NCI-H187 treated with DMSO at 0.1 percent for 48 hours (cell line): ENCODE measurements around the gene RAPH1.
"Not testable (repeated sequence)": the region's sequence is repeated elsewhere in the genome, so short reads cannot be mapped to it uniquely, and the experiment has no call there.

ENCODE experiments used
- DNase-seq: peaks from one replicate; lab custom pipeline; 2025; lab: John Stamatoyannopoulos, UW

RAPH1 gene

DNA sequence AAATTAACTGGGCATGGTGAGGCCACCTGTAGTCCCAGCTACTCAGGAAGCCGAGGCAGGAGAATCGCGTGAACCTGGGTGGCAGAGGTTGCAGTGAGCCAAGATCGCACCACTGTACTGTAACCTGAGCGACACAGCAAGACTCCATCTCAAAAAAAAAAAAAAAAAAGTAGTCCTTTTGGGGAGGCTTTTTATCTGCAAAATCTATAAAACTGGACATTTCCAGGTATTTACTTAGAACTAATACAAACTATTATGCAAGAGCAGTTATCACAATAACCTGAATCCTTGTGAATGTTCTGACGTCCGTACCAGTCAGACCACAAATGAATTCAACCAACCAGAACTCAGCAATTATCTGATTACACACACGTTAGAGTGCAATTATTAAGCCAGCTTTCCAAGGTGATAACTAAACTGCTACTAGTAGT is 8.8 kb upstream of the RAPH1 start:
- DNase-seq: no peak

DNA sequence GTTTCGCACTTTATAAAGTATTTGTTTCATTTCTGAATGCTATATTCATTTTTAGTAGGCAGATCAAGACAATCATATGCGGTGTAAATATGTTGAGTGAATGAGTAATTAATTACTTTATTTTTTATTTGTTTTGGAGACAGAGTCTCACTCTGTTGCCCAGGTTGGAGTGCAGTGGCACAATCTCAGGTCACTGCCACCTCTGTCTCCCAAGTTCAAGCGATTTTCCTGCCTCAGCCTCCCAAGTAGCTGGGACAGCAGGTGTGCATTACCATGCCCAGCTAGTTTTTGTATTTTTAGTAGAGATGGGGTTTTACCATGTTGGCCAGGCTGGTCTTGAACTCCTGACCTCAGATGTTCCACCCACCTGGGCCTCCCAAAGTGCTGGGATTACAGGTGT is 5.5 kb upstream of the RAPH1 start:
- not testable (repeated sequence) for DNase-seq

DNA sequence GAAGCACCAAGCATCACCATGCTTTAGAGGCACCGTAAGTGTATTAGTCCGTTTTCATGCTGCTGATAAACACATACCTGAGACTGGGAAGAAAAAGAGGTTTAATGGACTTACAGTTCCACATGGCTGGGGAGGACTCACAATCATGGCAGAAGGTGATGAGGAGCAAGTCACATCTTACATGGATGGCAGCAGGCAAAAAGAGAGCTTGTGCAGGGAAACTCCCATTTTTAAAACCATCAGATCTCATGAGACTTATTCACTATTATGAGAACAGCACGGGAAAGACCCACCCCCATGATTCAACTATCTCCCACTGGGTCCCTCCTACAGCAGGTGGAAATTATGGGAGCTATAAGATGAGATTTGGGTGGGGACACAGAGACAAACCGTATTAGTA is 3.1 kb upstream of the RAPH1 start:
- DNase-seq: not testable (repeated sequence)

DNA sequence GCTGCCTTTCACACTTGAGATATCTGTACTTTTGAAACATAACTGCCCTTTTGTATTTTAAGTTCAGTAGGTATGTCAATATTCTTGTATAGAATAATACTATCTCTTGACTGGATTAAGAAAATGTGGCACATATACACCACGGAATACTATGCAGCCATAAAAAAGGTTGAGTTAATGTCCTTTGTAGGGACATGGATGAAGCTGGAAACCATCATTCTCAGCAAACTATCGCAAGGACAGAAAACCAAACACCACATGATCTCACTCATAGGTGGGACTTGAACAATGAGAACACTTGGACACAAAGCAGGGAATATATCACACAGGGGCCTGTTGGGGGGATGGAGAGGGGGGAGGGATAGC is 1.5 kb upstream of the RAPH1 start:
- not testable (repeated sequence) for DNase-seq

DNA sequence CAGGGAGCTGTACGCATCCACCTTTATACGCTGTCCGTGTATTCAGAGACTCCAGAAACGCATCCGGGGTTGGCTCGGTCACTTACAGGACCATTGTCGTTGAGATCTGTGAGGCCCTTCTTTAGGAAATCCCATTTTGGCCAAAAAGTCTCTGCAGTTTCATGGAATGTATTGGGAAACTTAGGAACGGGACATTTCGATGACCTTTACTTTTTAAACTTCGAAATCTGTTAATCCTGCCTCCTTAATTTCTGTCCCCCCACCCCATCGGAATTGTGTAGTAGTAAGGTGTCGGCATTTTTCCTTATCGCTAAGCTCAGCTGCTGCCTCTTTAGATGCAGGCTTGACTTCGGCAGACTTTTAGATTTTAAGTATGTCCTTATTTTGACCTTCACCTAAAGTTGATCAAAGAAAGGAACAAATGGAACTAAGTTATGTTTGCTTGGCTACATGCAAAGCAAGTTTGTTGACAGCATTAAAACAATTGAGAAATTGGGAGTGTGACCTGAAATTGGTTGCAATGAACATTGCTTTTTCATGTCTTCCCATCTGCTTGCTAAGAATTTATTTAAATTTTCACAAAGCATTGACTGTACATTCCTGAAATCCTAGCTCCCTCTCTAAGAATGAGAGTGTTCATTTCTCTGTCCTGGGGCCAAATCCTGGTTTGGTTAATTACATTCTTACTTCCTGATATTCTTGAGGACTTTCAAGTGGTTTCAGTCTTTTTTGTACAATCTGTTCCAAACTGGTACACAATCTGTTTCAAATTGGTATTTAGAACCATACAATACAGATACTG is 884 bp upstream of the RAPH1 start:
- DNase-seq: no peak

DNA sequence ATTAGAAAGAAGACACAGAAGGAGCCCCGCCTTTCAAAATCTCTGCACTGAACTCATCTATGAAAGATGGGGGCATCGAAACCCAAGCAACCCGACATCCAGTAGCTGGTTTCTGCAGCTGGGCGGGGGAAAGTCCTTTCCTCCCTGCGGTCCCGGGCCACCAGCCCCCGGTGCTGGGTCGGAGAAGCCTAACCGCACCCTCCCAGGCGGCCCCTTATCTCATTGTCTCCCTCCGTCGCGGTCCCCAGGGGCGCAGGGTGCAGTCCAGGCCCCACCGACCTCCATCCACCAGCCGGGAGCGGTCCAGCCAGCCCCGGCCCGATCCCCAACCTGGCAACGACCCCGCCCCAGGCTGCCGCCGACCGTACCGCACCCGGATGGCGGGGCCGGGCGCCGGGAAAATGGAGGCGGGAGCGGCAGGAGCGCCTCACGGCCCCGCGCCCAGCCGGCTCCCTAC is 452 bp downstream of the RAPH1 start:
- DNase-seq: no peak

DNA sequence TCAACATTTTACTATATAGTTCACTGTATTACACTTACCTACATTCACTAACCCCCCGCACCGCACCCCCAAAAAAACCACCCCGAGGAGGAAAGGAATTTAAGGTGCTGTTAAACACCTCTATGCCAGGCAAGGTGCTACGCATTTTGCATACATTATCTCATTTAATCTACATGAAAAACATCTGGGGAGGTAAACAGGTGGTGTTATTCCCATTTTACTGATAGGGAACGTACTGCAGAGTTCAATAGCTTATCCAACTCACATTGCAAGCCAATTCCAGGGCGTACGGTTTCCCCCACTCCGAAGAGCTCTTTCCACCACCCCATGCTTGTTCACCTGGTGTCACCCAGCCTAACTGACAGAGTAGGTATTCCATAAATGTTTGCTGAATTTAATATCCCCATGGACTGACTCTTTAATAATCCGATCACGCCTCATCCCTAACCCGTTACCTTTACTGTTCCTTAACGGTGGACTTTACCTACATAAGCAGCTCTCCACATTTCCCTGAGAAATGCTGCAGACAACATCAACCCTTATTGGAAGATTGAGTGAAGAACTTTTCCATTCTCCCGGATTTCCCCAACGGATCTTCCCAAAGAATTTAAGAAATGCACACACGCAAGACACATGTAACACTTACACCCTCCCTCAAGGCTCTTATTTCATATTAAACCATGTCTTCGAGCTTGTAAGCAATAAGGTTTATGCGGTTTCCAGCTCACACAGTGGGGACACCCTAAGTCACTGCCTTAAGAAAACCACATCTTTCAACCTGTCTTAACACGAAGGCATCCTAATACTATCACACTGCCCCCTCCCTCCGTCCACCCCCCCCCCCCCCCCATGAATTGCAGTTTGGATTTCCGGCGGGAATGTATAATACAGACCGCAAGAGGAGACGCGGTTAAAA is 1.2 kb downstream of the RAPH1 start:
- no peak for DNase-seq

DNA sequence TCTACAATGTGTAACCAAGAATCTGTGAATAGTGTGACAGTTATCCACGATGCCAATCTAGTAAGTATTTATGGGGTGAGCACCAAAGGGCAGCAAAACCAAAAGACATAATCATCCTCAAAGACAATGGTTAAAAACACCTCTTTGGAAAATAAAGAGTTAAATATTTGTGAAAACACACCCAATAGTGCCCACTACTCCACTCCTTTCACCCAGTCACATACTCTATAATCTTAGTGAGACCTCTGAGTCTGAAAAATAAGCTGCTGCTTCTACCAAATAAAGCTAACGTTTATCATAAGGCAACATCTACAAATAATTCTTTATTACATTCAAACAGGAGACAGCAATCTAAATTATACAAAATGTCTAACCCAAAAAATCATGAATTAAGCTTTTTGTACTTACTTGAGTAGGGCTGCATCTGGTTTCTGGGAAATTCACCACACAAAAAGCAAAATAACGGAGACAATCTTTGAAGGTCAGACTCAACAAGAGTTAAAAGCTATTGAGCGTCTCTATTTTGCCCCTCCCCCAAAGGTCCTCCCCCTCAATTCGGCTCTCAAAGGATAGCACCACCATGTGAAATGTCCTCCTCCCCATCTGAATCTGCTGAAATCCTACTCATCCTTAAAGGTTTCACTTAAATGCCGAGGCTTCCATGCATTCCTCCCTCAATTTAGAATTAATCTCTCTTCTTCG is 2.0 kb downstream of the RAPH1 start:
- no peak for DNase-seq

DNA sequence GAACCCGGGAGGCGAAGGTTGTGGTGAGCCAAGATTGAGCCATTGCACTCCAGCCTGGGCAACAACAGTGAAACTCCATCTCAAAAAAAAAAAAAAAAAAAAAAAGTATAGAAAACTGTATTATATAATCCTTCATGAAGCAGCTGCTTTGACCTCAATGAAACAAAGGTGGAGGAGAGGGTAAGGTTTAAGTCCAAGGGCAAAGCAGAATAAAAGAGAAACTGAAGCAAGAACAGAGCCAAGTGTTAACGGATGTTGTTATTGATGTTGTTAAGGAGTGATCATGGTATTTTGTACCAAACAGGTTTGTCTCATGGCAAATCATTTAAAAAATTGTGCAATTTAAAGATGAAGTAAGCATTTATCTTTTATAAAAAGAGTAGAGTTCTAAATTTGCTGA is 7.4 kb downstream of the RAPH1 start:
- DNase-seq: no peak

DNA sequence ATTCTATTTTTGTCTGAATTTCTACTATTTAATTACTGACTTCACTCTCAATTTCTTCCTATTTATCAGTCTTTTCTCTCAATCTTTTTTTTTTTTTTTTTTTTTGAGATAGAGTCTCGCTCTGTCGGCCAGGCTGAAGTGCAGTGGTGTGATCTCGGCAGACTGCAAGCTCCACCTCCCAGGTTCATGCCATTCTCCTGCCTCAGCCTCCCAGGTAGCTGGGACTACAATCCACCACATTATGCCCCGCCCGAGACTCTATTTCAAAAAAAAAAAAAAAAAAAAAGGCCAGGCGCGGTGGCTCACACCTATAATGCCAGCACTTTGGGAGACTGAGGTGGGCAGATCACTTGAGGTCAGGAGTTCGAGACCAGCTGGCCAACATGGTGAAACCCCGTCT is 21.8 kb downstream of the RAPH1 start:
- DNase-seq: not testable (repeated sequence)

DNA sequence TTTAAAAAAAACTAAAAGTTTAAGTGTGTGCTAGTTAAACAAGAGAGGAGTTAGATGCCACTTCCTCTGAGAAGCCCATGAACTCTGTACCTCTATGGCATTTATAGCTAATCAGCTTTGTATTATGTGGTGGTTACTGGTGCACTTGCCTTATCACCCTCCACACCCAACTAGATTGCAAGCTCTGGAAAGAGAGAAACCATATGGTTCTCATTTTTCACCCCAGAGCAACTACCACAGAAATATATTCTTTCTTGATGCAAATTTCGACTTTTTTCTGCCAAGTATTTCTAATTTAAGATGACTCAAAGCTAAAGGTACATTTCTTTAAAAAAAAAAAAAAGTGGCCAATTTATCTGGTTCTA is 24.2 kb downstream of the RAPH1 start:
- DNase-seq: no peak

DNA sequence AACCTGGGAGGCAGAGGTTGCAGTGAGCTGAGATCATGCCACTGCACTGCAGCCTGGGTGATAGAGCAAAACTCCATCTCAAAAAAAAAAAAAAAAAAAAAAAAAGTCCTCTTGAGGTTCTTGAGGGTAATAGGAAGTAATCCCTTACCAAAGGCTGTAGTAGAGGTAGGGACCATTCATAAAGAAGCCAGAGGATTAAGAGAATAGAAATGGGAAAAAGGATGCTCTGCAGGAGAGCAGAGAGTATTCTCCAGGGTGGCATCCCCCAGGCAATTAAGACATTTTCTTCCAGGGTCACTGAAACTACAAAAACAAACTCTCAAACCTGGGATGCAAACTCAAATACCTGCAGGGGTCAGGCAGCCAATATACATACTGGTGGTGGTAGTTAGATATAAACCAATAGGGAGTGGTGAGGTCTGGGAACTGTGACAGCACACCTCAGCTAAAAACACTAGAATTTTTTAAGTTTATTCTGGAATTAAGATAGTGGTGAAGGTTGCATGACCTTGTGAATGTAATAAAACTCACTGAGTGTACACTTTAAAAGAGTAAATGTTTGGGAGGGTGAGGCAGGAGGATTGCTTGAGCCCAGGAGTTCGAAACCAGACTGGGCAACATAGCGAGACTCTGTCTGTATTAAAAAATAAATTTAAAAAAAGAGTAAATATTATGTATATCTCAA is 24.7 kb downstream of the RAPH1 start:
- no peak for DNase-seq

DNA sequence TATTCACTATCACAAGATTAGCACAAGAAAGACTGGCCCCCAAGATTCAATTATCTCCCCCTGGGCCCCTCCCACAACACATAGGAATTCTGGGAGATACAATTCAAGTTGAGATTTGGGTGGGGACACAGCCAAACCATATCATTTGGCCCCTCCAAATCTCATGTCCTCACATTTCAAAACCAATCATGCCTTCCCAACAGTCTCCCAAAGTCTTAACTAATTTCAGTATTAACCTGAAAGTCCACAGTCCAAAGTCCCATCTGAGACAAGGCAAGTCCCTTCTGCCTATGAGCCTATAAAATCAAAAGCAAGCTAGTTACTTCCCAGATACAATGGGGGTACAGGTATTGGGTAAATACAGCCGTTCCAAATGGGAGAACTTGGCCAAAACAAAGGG is 31.6 kb downstream of the RAPH1 start:
- not testable (repeated sequence) for DNase-seq

DNA sequence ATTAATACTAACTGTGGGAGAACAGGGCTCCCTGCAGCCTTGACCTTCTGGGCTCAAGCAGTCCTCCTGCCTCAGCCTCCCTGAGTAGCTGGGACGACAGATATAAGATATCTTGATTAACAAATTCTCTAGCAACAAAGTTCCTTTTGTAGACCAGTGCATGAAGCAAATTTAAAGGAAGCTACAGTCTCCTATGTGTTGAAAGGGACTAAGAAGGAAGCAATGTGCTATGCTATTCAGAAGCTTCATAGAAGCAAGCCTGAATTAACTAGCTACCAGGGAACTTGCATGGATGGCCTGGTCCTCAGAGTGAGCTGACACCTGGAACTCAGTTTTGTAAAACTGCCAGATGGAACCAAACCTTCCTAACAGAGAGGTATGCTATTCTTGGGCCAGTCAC is 33.2 kb downstream of the RAPH1 start:
- DNase-seq: no peak

DNA sequence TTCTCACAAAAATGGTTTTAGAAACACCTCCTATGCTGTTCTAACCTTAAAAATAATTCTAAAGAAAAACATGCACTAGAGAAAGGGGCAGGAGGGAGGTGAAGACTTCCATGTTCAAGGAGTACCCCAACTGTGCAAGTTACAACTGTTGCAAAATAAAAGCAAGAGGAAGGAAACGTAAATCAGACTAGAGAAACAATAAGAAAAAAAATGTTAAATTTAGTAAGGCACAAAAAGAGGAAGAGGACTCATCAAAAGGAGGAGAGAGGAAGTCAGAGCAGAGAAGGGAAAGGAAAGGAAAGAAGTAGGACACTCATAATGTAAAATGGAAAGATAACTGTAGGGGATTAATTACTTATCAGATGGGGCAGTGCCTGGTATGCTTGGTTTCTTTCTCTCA is 34.1 kb downstream of the RAPH1 start:
- DNase-seq: no peak

DNA sequence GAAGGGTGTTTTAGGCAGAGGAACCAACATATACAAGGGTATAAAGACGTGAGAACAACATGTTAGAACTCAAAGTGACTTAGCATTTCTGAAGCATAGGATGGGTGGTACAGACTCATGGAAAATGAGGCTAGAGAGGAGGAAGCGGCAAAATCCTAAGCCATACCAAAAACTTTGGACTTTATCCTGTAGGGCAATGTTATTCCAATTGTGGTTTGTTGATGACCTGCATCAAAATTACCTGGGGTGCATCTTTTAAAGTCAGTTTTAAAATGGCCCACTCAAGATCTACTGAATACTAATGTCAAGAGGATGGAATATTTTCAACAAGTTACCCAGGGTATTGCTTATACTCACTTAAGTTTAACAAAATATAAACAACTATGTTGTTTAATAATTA is 34.8 kb downstream of the RAPH1 start:
- DNase-seq: no peak

DNA sequence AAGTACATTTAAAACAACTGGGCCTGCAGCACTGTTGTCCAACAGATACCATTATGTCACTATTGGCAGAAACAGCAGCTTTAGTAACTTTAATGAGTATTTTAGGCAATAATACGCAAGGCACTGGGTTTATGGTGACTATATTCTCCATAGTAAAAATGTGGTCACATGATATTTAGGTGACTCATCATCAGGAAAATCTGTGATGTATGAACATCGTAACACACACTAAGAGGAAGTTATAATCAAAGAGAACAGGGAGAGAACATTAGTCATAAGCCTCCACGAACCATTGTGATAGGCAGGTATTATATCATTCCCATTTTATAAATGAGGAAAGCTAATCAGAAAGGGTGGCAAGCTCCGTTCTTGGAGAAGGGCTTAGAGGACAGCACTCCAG is 36.9 kb downstream of the RAPH1 start:
- DNase-seq: no peak

DNA sequence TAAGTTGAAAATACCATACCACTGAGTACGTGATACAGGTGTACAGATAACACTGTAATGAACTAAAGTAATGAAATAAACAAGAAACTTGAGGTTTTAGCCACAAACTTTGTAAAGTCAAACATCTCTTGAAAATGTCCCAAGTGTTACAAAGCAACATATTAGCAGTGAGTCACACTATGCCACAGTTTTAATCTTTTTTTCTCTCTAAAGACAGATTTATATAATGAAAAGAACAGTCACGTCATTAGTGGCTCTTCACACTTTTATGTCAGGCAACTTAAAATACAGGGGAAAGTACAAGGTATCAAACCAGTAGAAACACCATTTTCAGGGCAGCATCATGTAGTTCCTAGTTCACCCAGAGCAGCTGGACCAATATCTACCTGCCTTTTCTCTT is 42.1 kb downstream of the RAPH1 start:
- no peak for DNase-seq

DNA sequence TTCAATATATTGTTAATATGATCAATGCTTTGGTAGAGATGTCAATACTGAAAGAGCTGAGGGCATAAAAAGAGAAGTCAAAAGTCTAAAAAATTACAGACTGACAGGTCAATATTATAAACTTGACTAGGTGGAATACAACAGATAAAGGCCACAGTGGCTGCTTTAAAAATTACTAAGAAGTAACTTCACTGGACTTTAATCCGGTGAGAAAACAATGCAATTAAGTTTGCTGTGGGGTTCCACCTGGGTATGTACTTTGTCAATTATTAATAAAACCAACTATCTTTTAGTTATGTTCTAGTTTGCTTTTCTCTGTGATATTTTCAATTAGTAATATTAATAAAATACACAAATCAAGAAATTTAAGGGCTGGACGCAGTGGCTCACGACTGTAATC is 44.7 kb downstream of the RAPH1 start:
- no peak for DNase-seq

DNA sequence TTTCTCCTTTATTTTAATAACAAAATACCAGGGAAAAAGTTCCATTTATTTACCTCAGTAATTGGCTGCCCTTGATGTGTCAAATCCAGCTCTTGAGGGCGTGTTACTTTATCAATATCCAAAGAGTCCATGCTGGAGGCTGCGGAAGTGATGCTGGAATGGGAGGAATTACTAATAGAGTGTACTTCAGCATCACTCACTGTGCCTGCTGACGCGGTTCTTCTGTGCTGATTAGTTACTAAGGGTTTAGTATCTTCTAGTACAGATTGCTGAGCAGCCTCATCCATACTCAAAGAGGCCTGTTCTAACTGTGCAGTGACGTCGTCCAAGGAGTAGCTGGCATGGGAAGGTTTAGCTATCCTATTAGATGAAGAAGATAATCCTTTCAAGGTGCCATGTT is 45.6 kb downstream of the RAPH1 start:
- DNase-seq: no peak

DNA sequence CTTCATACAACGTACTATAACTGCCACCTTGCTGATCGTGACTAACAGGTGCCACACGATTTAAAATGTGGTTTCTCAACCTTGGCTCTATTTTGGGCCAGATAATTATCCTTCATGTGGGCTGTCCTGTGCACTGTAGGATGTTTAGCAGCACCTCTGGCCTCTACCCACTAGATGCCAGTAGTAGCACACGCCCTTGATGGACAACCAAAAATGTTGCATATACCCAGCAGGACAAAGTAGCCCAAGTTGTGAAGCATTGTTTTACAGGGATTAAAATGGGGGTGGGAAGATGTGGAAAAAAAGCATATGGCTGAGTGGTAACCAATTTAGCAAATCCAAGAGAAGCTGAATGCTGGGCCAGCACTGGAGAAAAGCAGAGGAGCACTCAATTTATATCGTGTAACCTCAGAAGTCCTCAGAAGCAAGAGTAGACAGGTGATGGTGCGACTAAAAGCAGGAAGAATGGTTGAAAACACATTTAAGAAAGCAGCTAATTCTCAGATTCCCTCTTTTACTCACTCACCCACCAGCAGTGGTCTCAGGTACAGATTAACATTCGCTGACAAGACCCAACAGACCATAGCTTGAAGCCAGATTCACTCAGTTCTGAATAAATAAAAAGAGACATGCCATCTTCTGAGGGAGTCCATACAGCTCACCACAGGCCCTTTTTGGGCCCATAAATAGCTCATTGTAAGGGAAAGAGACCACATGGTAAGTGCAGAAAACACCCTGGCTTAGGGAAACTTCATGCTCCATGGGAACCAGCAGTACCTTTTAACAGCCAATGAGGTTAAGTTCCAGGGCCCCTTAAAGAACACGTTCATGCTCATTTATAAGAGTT is 50.6 kb downstream of the RAPH1 start:
- DNase-seq: no peak
